Stomach (tissue), 9 donors: Measurements from ENCODE around the gene CRB2. TPM values are rescaled to one million over a fixed set of nuclear protein-coding genes. Genes with fewer than 3 reads are reported as not detected.

Experiments used
- DNase-seq, 2 donors: peaks; one replicate each; pipeline versions ENCODE4 v3.0.0 to v3.0.0-alpha.2; 2013 to 2019
- H3K27ac ChIP-seq, 5 donors: fragments of 200-600 bp in 4 of 5; sonication (generic) in 4 of 5; one replicate each; pipeline ENCODE4 v1.5.1; 2013 to 2019; ENCODE audit warnings: mild to moderate bottlenecking in 1 of 5, moderate library complexity in 1 of 5
- H3K27me3 ChIP-seq, 3 donors: fragments of 200-600 bp; sonication (generic); one replicate each; pipeline ENCODE4 v1.5.1; 2017 to 2019; ENCODE audit warnings: mixed run types in 1 of 3
- H3K36me3 ChIP-seq, 4 donors: fragments of 200-600 bp; sonication (generic); 1 replicate in 3 of 4; 2 replicates in 1 of 4; pipeline ENCODE4 v1.5.1; 2016 to 2019
- H3K4me1 ChIP-seq, 4 donors: fragments of 200-600 bp; sonication (generic); one replicate each; pipeline ENCODE4 v1.5.1; 2016 to 2019
- H3K4me3 ChIP-seq, 4 donors: fragments of 200-600 bp; sonication (generic) in 3 of 4; one replicate each; pipeline ENCODE4 v1.5.1; 2016 to 2019; ENCODE audit warnings: mild to moderate bottlenecking in 1 of 4
- H3K9me3 ChIP-seq, 4 donors: fragments of 200-600 bp; sonication (generic); one replicate each; pipeline ENCODE4 v1.5.1; 2016 to 2019
- CTCF ChIP-seq, 7 experiments: fragments of 450-650 bp in 4 of 7; fragments of 200-600 bp in 3 of 7; sonication (generic) in 3 of 7; IDR thresholded peaks; one replicate each; pipeline ENCODE4 v1.5.1; 2016 to 2019; ENCODE audit warnings: antibody characterized with exemption in 7 of 7, control low read depth in 2 of 7, mild to moderate bottlenecking in 1 of 7
- EP300 ChIP-seq: sonication (generic); formaldehyde crosslinking; IDR thresholded peaks from one replicate; pipeline ENCODE4 v1.6.1; 2017; ENCODE audit warnings: antibody characterized with exemption
- POLR2A ChIP-seq, 4 donors: fragments of 450-650 bp; IDR thresholded peaks; one replicate each; pipeline ENCODE4 v1.6.1; 2016; ENCODE audit warnings: antibody characterized with exemption in 4 of 4, control low read depth in 2 of 4, mild to moderate bottlenecking in 1 of 4, moderate library complexity in 1 of 4
- POLR2AphosphoS5 ChIP-seq, 3 donors: sonication (generic); formaldehyde crosslinking; IDR thresholded peaks; one replicate each; pipeline ENCODE4 v1.6.1; 2016; ENCODE audit warnings: antibody characterized with exemption in 3 of 3
- WGBS, 5 donors: extraction: QIAGEN DNeasy Blood & Tissue Kit in 3 of 5; methylation state at CpG; one replicate each; pipeline versions ENCODE4 v1.1.5 to v1.1.7; 2013 to 2018; 5-methylcytosine and 5-hydroxymethylcytosine counted together
- intact Hi-C: fragments of 100-400 bp; cut with DNase I; formaldehyde crosslinking; loops from one replicate; pipeline ENCODE4 v1.15.1; 2023; ENCODE audit warnings: low total_unique reads
- polyA plus RNA-seq, 3 donors: library from polyadenylated mRNA; stranded (reverse); fragments of 200-250 nt; gene quantifications; one replicate each; pipeline ENCODE4 v1.2.3, GENCODE V29; 2013
- total RNA-seq, 5 donors: library from RNA; depleted of rRNA; stranded (reverse); fragments of >200 nt; gene quantifications; one replicate each; pipeline versions ENCODE4 v1.1.0 to v1.2.3, GENCODE V29; 2014 to 2016
- donor health status: healthy with polysubstance abuse.
- donor health status: Bipolar disorder and iron deficiency.
- donor health status: healthy.

CRB2 gene
- total and polyA plus RNA-seq, 8 donors, result 0.03 to 4.3 (median 0.19) TPM; not detected in 4

GRCh38 chr9:123321616-123322272 is 34.3 kb upstream of the CRB2 start:
- no peak for DNase-seq
- Histone ChIP-seq H3K4me3 (no peak overlapping the region), H3K27ac (no peak overlapping the region), H3K36me3 (no peaks in the 10 kb centered on the region), H3K4me1 (peaks cover 5 to 42% (median 24%) of the 10 kb centered on the region in 4 donors), H3K27me3 (no peaks in the 10 kb centered on the region), H3K9me3 (no peaks in the 10 kb centered on the region)
- TF ChIP-seq EP300 (no peak), CTCF (IDR thresholded peaks at IDR 0.05) (no peak), POLR2A (IDR thresholded peaks at IDR 0.05) (no peak), POLR2AphosphoS5 (IDR thresholded peaks at IDR 0.05) (no peak)
- intact Hi-C loops, result no loop called here
- 89 to 93% (median 92%) methylated on average over 7 of the region's 7 CpGs for WGBS, 5 donors

GRCh38 chr9:123322273-123323195 is 33.5 kb upstream of the CRB2 start:
- 53 to 66% (median 58%) methylated on average over 11 of the region's 11 CpGs for WGBS, 5 donors
- Histone ChIP-seq H3K36me3 (no peaks in the 10 kb centered on the region), H3K27ac (no peak overlapping the region), H3K27me3 (no peaks in the 10 kb centered on the region), H3K9me3 (no peaks in the 10 kb centered on the region), H3K4me3 (no peak overlapping the region), H3K4me1 (peaks cover 13 to 49% (median 31%) of the 10 kb centered on the region in 4 donors)
- intact Hi-C loops, result no loop called here
- TF ChIP-seq POLR2A (IDR thresholded peaks at IDR 0.05) (no peak), CTCF (IDR thresholded peaks at IDR 0.05) (no peak), EP300 (no peak), POLR2AphosphoS5 (IDR thresholded peaks at IDR 0.05) (no peak)
- DNase-seq, result peak in 1 of 2 donors; percentile 56

- H3K9me3 ChIP-seq, result no peaks in the 10 kb centered on the region
- intact Hi-C loops, result no loop called here
- H3K36me3 ChIP-seq, result no peaks in the 10 kb centered on the region
- H3K4me3 ChIP-seq, result no peak overlapping the region
- no peak for DNase-seq
- peaks cover 13 to 44% (median 29%) of the 10 kb centered on the region in 4 donors for H3K4me1 ChIP-seq
- H3K27ac ChIP-seq, result no peak overlapping the region
- TF ChIP-seq EP300 (no peak), POLR2AphosphoS5 (IDR thresholded peaks at IDR 0.05) (no peak), CTCF (IDR thresholded peaks at IDR 0.05) (no peak), POLR2A (IDR thresholded peaks at IDR 0.05) (no peak)
- 71 to 84% (median 81%) methylated on average over 13 of the region's 13 CpGs for WGBS, 5 donors
- no peaks in the 10 kb centered on the region for H3K27me3 ChIP-seq
These were observed 32.6 kb upstream of the CRB2 start for GRCh38 chr9:123323196-123324013.

GRCh38 chr9:123324767-123325183 is 31.2 kb upstream of the CRB2 start:
- DNase-seq, result no peak
- Histone ChIP-seq H3K4me1 (peaks cover 5 to 33% (median 26%) of the 10 kb centered on the region in 4 donors), H3K4me3 (no peak overlapping the region), H3K27me3 (no peaks in the 10 kb centered on the region), H3K9me3 (no peaks in the 10 kb centered on the region), H3K36me3 (no peaks in the 10 kb centered on the region), H3K27ac (no peak overlapping the region)
- WGBS, 5 donors, result 67 to 86% (median 76%) methylated on average over 10 of the region's 10 CpGs
- intact Hi-C loops, result no loop called here
- TF ChIP-seq EP300, result no peak
- no peak for TF ChIP-seq POLR2A (IDR thresholded peaks at IDR 0.05)
- TF ChIP-seq POLR2AphosphoS5 (IDR thresholded peaks at IDR 0.05), result no peak
- TF ChIP-seq CTCF (IDR thresholded peaks at IDR 0.05), result no peak
